Adrenal gland (tissue), 12 donors: ENCODE data around the gene GPATCH2. TPM values are rescaled to one million over a fixed set of nuclear protein-coding genes. Genes with fewer than 3 reads are reported as not detected.

Experiments used
- DNase-seq, 7 donors: peaks; one replicate each; pipeline ENCODE4 v3.0.0-alpha.2; 2019 to 2020
- H3K27ac ChIP-seq, 5 donors: fragments of 200-600 bp; sonication (generic) in 4 of 5; 1 replicate in 3 of 5; 2 replicates in 2 of 5; pipeline versions ENCODE4 v1.5.1 to v1.8.0; 2016 to 2020; ENCODE audit warnings: mild to moderate bottlenecking in 1 of 5
- H3K27me3 ChIP-seq: fragments of 200-600 bp; 2 replicates; pipeline ENCODE4 v1.8.0; 2021
- H3K36me3 ChIP-seq, 2 donors: fragments of 200-600 bp; replicated peaks in 1 of 2; 1 replicate in 1 of 2; 2 replicates in 1 of 2; pipeline versions ENCODE4 v1.5.1 to v1.8.0; 2018 to 2022
- H3K4me1 ChIP-seq, 2 donors: fragments of 200-600 bp; replicated peaks in 1 of 2; 1 replicate in 1 of 2; 2 replicates in 1 of 2; pipeline versions ENCODE4 v1.5.1 to v1.8.0; 2018 to 2021
- H3K4me3 ChIP-seq, 4 donors: fragments of 200-600 bp; sonication (generic) in 3 of 4; one replicate each; pipeline ENCODE4 v1.5.1; 2016 to 2018
- H3K9me3 ChIP-seq, 3 donors: fragments of 200-600 bp; sonication (generic) in 1 of 3; replicated peaks in 1 of 3; 1 replicate in 2 of 3; 2 replicates in 1 of 3; pipeline versions ENCODE4 v1.5.1 to v1.8.0; 2016 to 2021
- POLR2A ChIP-seq, 2 donors: fragments of 450-650 bp; IDR thresholded peaks; one replicate each; pipeline ENCODE4 v1.6.1; 2017; ENCODE audit warnings: antibody characterized with exemption in 2 of 2, mild to moderate bottlenecking in 2 of 2, moderate library complexity in 1 of 2
- WGBS, 4 donors: extraction: QIAGEN DNeasy Blood & Tissue Kit in 2 of 4; methylation state at CpG; one replicate each; pipeline versions ENCODE4 v1.1.5 to v1.1.7; 2013 to 2017; 5-methylcytosine and 5-hydroxymethylcytosine counted together
- intact Hi-C, 2 donors: fragments of 100-400 bp; cut with DNase I; formaldehyde crosslinking; loops; one replicate each; pipeline versions ENCODE4 v1.14.1 to v1.15.0; 2022 to 2023
- polyA plus RNA-seq, 3 donors: library from polyadenylated mRNA; stranded (reverse); fragments of 200-250 nt in 2 of 3; fragments of 350-450 nt in 1 of 3; fragmentation: Illumina TruSeq in 1 of 3; extraction: RNeasy Lipid Tissue Mini Kit (QIAGEN cat#74804) in 1 of 3; gene quantifications; one replicate each; pipeline ENCODE4 v1.2.3, GENCODE V29; 2013 to 2014
- total RNA-seq, 9 donors: library from RNA; depleted of rRNA in 4 of 9; stranded (reverse); fragments of >200 nt in 4 of 9; fragments of 120-200 nt in 1 of 9; fragmentation: NEBNext Ultra II Directional in 1 of 9; extraction: Animal tissue kit (Norgen Biotek cat#: 25700) in 1 of 9; gene quantifications; one replicate each; pipeline versions ENCODE4 v1.1.0 to v1.2.4, GENCODE V29; 2013 to 2023
- TF ChIP-seq, protein P1 (sequence below), 6 experiments: fragments of 450-650 bp in 4 of 6; fragments of 200-600 bp in 2 of 6; sonication (generic) in 1 of 6; IDR thresholded peaks; 1 replicate in 5 of 6; 2 replicates in 1 of 6; pipeline versions ENCODE4 v1.5.1 to v1.8.0; 2016 to 2021; ENCODE audit warnings: antibody characterized with exemption in 6 of 6, mild to moderate bottlenecking in 2 of 6, moderate library complexity in 1 of 6
- donor health status: healthy with polysubstance abuse.
- donor health status: Bipolar disorder and iron deficiency.
- donor health status: DM: yes; HTN: yes; CAD: no.
- donor health status: DM: no; HTN: no; CAD: no.
- donor health status: DM: no; HTN: no; CAD: no.
- donor health status: DM: yes; HTN: yes; CAD: no.

GPATCH2 gene
- total and polyA plus RNA-seq, 12 donors: 4.0 to 29.3 (median 10.7) TPM

DNA sequence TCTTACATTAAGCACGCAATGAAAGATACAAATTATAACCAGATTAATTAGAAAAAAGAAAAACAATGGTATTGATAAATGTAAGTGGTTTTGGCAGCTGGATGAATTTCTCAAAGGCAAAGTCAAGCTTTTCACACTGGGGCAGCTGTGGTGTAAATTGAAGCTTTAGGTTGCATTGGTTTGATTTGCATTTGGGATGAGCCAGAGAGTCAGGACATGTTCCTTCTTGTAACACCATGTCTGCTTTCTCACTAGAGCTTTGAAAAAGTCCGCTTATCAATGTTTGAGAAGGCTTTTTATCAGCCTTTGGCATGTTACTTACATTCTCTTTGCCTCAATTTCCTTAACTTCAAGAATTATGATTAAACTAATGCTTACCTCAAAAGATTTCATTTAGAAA, 173.9 kb downstream of the GPATCH2 start:
- no peaks in the 10 kb centered on the region for H3K36me3 ChIP-seq
- intact Hi-C loops: no loop called here
- 73 to 99% (median 96%) methylated on average over 2 of the region's 2 CpGs for WGBS, 4 donors

DNA sequence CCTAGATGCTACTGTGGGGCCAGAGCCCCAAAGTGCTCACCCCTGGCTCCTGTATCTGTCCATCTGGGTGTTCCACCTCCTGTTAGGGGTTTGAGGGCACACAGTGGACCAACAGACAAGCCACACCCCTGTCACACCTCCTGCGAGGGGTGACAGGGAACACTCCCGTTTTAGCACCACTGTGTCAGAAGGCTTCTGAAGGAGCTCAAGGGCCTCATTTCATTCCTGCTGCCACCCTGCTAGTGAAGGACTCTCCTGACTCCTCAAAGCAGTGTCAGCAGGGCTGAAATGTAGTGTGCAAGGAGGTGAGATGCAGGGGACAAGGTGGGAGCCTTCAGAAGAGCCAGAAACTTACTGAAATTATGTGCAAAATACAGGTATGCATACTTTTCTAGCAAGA, 174.6 kb downstream of the GPATCH2 start:
- no peak for DNase-seq
- TF ChIP-seq POLR2A (IDR thresholded peaks at IDR 0.05): no peak
- TF ChIP-seq, protein P1, sequence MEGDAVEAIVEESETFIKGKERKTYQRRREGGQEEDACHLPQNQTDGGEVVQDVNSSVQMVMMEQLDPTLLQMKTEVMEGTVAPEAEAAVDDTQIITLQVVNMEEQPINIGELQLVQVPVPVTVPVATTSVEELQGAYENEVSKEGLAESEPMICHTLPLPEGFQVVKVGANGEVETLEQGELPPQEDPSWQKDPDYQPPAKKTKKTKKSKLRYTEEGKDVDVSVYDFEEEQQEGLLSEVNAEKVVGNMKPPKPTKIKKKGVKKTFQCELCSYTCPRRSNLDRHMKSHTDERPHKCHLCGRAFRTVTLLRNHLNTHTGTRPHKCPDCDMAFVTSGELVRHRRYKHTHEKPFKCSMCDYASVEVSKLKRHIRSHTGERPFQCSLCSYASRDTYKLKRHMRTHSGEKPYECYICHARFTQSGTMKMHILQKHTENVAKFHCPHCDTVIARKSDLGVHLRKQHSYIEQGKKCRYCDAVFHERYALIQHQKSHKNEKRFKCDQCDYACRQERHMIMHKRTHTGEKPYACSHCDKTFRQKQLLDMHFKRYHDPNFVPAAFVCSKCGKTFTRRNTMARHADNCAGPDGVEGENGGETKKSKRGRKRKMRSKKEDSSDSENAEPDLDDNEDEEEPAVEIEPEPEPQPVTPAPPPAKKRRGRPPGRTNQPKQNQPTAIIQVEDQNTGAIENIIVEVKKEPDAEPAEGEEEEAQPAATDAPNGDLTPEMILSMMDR (IDR thresholded peaks at IDR 0.05): no peak
- intact Hi-C loops: no loop called here

More for the DNA sequence above, 173.9 kb downstream of the GPATCH2 start:
- Histone ChIP-seq H3K9me3 (no peaks in the 10 kb centered on the region), H3K4me1 (no peaks in the 10 kb centered on the region), H3K27ac (no peak overlapping the region), H3K4me3 (no peak overlapping the region), H3K27me3 (no peaks in the 10 kb centered on the region)
- TF ChIP-seq, protein P1 (IDR thresholded peaks at IDR 0.05): no peak
- TF ChIP-seq POLR2A (IDR thresholded peaks at IDR 0.05): no peak
- no peak for DNase-seq

GRCh38 chr1:217453816-217454215, 177.1 kb downstream of the GPATCH2 start:
- Histone ChIP-seq H3K27ac (no peak overlapping the region), H3K4me1 (no peaks in the 10 kb centered on the region), H3K36me3 (no peaks in the 10 kb centered on the region), H3K27me3 (no peaks in the 10 kb centered on the region), H3K9me3 (no peaks in the 10 kb centered on the region), H3K4me3 (no peak overlapping the region)
- WGBS, 4 donors: 73 to 87% (median 83%) methylated on average over 4 of the region's 4 CpGs
- TF ChIP-seq, protein P1 (IDR thresholded peaks at IDR 0.05): no peak
- no peak for TF ChIP-seq POLR2A (IDR thresholded peaks at IDR 0.05)
- DNase-seq: no peak
- intact Hi-C loops: no loop called here

More for the DNA sequence above, 174.6 kb downstream of the GPATCH2 start:
- H3K36me3 ChIP-seq: no peaks in the 10 kb centered on the region
- no peaks in the 10 kb centered on the region for H3K9me3 ChIP-seq
- WGBS, 4 donors: 83 to 88% (median 85%) methylated on average over 2 of the region's 2 CpGs
- no peaks in the 10 kb centered on the region for H3K27me3 ChIP-seq
- H3K4me3 ChIP-seq: no peak overlapping the region
- no peaks in the 10 kb centered on the region for H3K4me1 ChIP-seq
- H3K27ac ChIP-seq: no peak overlapping the region

DNA sequence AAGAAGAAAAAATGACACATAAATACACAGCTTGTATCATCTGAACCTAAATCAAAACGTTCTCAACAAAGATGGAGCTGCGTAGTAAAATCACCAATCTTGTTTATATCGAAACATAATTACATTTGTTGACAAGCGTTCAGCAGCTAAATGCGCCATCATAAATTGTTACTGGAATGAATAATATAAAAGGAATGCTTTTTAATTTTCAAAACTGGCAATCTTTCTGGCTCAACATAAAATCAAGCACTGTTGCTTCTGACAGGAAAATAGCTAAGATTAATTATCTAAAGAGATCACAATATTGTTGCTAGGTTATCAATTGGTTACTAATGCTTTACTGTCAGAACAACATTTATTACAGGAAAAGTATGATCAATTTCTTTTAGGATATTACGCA, 181.5 kb downstream of the GPATCH2 start:
- Histone ChIP-seq H3K27me3 (no peaks in the 10 kb centered on the region), H3K9me3 (no peaks in the 10 kb centered on the region), H3K4me3 (no peak overlapping the region), H3K27ac (no peak overlapping the region), H3K36me3 (no peaks in the 10 kb centered on the region), H3K4me1 (no peaks in the 10 kb centered on the region)
- no peak for DNase-seq
- TF ChIP-seq POLR2A (IDR thresholded peaks at IDR 0.05): no peak
- TF ChIP-seq, protein P1 (IDR thresholded peaks at IDR 0.05): no peak
- WGBS, 4 donors: 92 to 97% (median 96%) methylated on average over 6 of the region's 6 CpGs
- intact Hi-C loops: no loop called here
